Measurements from ENCODE around the gene SFT2D1. TPM values are rescaled to one million over a fixed set of nuclear protein-coding genes. Genes with fewer than 3 reads are reported as not detected.

Gene SFT2D1
- total RNA-seq, 1 experiment from 2014 or later, result 39.5 TPM

- Mint-ChIP-seq H3K27me3 (ENCODE audit: insufficient read depth, unreplicated experiment) (no peaks in the 10 kb centered on the region), H3K4me3 (ENCODE audit: unreplicated experiment) (no peak overlapping the region), H3K27ac (ENCODE audit: low read depth, unreplicated experiment) (no peak overlapping the region), H3K9me3 (ENCODE audit: unreplicated experiment) (no peaks in the 10 kb centered on the region), H3K4me1 (ENCODE audit: insufficient read depth, unreplicated experiment) (peaks cover 20% of the 10 kb centered on the region), H3K36me3 (ENCODE audit: insufficient read depth, unreplicated experiment) (peaks cover 12% of the 10 kb centered on the region)
- no TSS peak for BruUV-seq (replicated peaks)
- CTCF ChIA-PET, result interaction anchor here (1.0 kb wide), 1 partner anchor 47 kb away, joined by 4 read pairs; no protein-coding TSS in a partner anchor
- TF ChIP-seq CTCF (IDR thresholded peaks at IDR 0.05; ENCODE audit: unreplicated experiment), result no peak
- DNase-seq (ENCODE audit: unreplicated experiment), result no peak
- POLR2A ChIA-PET, result no interaction called here
- intact Hi-C loops (cut with micrococcal nuclease), result no loop called here
These were observed 7.5 kb downstream of the SFT2D1 start for GRCh38 chr6:166334878-166335277.

GRCh38 chr6:166333172-166333995 is 9.0 kb downstream of the SFT2D1 start:
- no peak overlapping the region for H3K4me3 Mint-ChIP-seq (ENCODE audit: unreplicated experiment)
- DNase-seq (ENCODE audit: unreplicated experiment), result no peak
- BruUV-seq (replicated peaks), result no TSS peak
- POLR2A ChIA-PET, result interaction anchor here (0.8 kb wide), 1 partner anchor 25 kb away, joined by 3 read pairs; no protein-coding TSS in a partner anchor
- intact Hi-C loops (cut with micrococcal nuclease), result no loop called here
- CTCF ChIA-PET, result interaction anchor here (0.6 to 1.0 kb wide), 2 partner anchors 48 to 288 kb away, joined by 4 to 5 read pairs; no protein-coding TSS in a partner anchor
- no peaks in the 10 kb centered on the region for H3K27me3 Mint-ChIP-seq (ENCODE audit: insufficient read depth, unreplicated experiment)
- peaks cover 19% of the 10 kb centered on the region for H3K4me1 Mint-ChIP-seq (ENCODE audit: insufficient read depth, unreplicated experiment)
- TF ChIP-seq CTCF (IDR thresholded peaks at IDR 0.05; ENCODE audit: unreplicated experiment), result no peak
- peaks cover 19% of the 10 kb centered on the region for H3K36me3 Mint-ChIP-seq (ENCODE audit: insufficient read depth, unreplicated experiment)
- no peaks in the 10 kb centered on the region for H3K9me3 Mint-ChIP-seq (ENCODE audit: unreplicated experiment)
- H3K27ac Mint-ChIP-seq (ENCODE audit: low read depth, unreplicated experiment), result peak overlapping the region; percentile 8

GRCh38 chr6:166331503-166332415 is 10.6 kb downstream of the SFT2D1 start:
- intact Hi-C loops (cut with micrococcal nuclease), result no loop called here
- ChIA-PET POLR2A (no interaction called here), CTCF (no interaction called here)
- no peak for TF ChIP-seq CTCF (IDR thresholded peaks at IDR 0.05; ENCODE audit: unreplicated experiment)
- Mint-ChIP-seq H3K4me1 (ENCODE audit: insufficient read depth, unreplicated experiment) (peaks cover 15% of the 10 kb centered on the region), H3K4me3 (ENCODE audit: unreplicated experiment) (no peak overlapping the region), H3K27me3 (ENCODE audit: insufficient read depth, unreplicated experiment) (no peaks in the 10 kb centered on the region), H3K27ac (ENCODE audit: low read depth, unreplicated experiment) (no peak overlapping the region), H3K9me3 (ENCODE audit: unreplicated experiment) (no peaks in the 10 kb centered on the region), H3K36me3 (ENCODE audit: insufficient read depth, unreplicated experiment) (peaks cover 33% of the 10 kb centered on the region)
- no TSS peak for BruUV-seq (replicated peaks)
- no peak for DNase-seq (ENCODE audit: unreplicated experiment)

- no peak for DNase-seq (ENCODE audit: unreplicated experiment)
- BruUV-seq (replicated peaks), result no TSS peak
- Mint-ChIP-seq H3K9me3 (ENCODE audit: unreplicated experiment) (no peaks in the 10 kb centered on the region), H3K36me3 (ENCODE audit: insufficient read depth, unreplicated experiment) (peaks cover 39% of the 10 kb centered on the region), H3K4me1 (ENCODE audit: insufficient read depth, unreplicated experiment) (peaks cover 15% of the 10 kb centered on the region), H3K27ac (ENCODE audit: low read depth, unreplicated experiment) (no peak overlapping the region), H3K4me3 (ENCODE audit: unreplicated experiment) (no peak overlapping the region), H3K27me3 (ENCODE audit: insufficient read depth, unreplicated experiment) (no peaks in the 10 kb centered on the region)
- no peak for TF ChIP-seq CTCF (IDR thresholded peaks at IDR 0.05; ENCODE audit: unreplicated experiment)
- ChIA-PET CTCF (no interaction called here), POLR2A (interaction anchor here (0.9 kb wide), 1 partner anchor 51 kb away, joined by 3 read pairs; no protein-coding TSS in a partner anchor)
- intact Hi-C loops (cut with micrococcal nuclease), result no loop called here
These were observed 11.7 kb downstream of the SFT2D1 start for GRCh38 chr6:166330612-166331011.
